Kidney glomerular epithelial cell (primary cell): ENCODE results near the gene DCST1.

ENCODE experiments used
- DNase-seq: peaks from one replicate; lab custom pipeline; 2025; lab: John Stamatoyannopoulos, UW

The DCST1 gene

GRCh38 chr1:155086856-155087535 lies 53.4 kb downstream of the DCST1 start:
- no peak for DNase-seq

GRCh38 chr1:155091071-155092051 lies 57.7 kb downstream of the DCST1 start:
- peak; percentile 20 for DNase-seq

- no peak for DNase-seq
Observed at GRCh38 chr1:155092131-155092530, 58.5 kb downstream of the DCST1 start.

- DNase-seq = no peak
Observed at GRCh38 chr1:155092641-155093040, 59.0 kb downstream of the DCST1 start.

GRCh38 chr1:155093911-155094621 lies 60.4 kb downstream of the DCST1 start:
- peak; percentile 27 for DNase-seq

GRCh38 chr1:155094622-155094948 lies 61.0 kb downstream of the DCST1 start:
- DNase-seq = no peak

- DNase-seq = no peak
Observed at GRCh38 chr1:155099331-155099730, 65.7 kb downstream of the DCST1 start.
